ENCODE measurements around the gene MYOF.

Gene MYOF

GRCh38 chr10:93436591-93437085, 45.5 kb downstream of the MYOF start:
- no peak overlapping the region for H3K27ac ChIP-seq
- no peak for TF ChIP-seq CTCF (IDR thresholded peaks at IDR 0.05)
- no peak for TF ChIP-seq ZFX (IDR thresholded peaks at IDR 0.05; ENCODE audit: borderline replicate concordance)

- no peak overlapping the region for H3K27ac ChIP-seq
These were observed 46.3 kb downstream of the MYOF start for GRCh38 chr10:93435621-93436397.

GRCh38 chr10:93434991-93435491, 47.1 kb downstream of the MYOF start:
- TF ChIP-seq ZFX (IDR thresholded peaks at IDR 0.05; ENCODE audit: borderline replicate concordance), result no peak
- no peak for TF ChIP-seq CTCF (IDR thresholded peaks at IDR 0.05)
- no peak overlapping the region for H3K27ac ChIP-seq

More at GRCh38 chr10:93435621-93436397, 46.3 kb downstream of the MYOF start:
- no peak for TF ChIP-seq ZFX (IDR thresholded peaks at IDR 0.05; ENCODE audit: borderline replicate concordance)
- no peak for TF ChIP-seq CTCF (IDR thresholded peaks at IDR 0.05)

- TF ChIP-seq ZFX (IDR thresholded peaks at IDR 0.05; ENCODE audit: borderline replicate concordance), result no peak
- no peak for TF ChIP-seq CTCF (IDR thresholded peaks at IDR 0.05)
- no peak overlapping the region for H3K27ac ChIP-seq
These were observed 50.8 kb downstream of the MYOF start for GRCh38 chr10:93431361-93431760.

GRCh38 chr10:93425861-93426260, 56.3 kb downstream of the MYOF start:
- no peak overlapping the region for H3K27ac ChIP-seq
- TF ChIP-seq ZFX (IDR thresholded peaks at IDR 0.05; ENCODE audit: borderline replicate concordance) (no peak), CTCF (IDR thresholded peaks at IDR 0.05) (no peak)

GRCh38 chr10:93422118-93422517, 60.0 kb downstream of the MYOF start:
- TF ChIP-seq CTCF (IDR thresholded peaks at IDR 0.05) (no peak), ZFX (IDR thresholded peaks at IDR 0.05; ENCODE audit: borderline replicate concordance) (no peak)
- no peak overlapping the region for H3K27ac ChIP-seq
